HG02610 (cell line): Measurements from ENCODE around the gene SPATA16.

Experiments used
- ATAC-seq: cut with Tn5 transposase; IDR thresholded peaks from one replicate; pipeline ENCODE4 v1.9.1; 2021; ENCODE audit warnings: mild to moderate bottlenecking, moderate library complexity; ENCODE audit not compliant: unreplicated experiment

The SPATA16 gene

DNA sequence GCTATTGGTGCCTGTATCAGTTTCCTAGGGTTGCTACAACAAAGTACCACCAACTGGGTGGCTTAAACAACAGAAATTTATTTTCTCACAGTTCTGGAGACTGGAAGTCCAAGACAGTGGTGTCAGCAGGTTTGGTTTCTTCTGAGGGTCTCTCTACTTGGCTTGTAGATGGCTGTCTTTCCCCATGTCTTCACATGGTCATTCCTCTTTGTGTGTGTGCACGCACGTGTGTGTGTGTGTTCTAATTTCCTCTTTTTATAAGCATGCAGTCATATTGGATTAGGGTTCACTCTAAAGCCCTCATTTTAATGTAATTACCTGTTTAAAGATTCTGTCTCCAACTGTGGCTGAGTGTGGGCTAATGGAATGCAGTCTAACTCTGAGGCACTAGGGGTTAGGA, 182.5 kb downstream of the SPATA16 start:
- no peak for ATAC-seq

DNA sequence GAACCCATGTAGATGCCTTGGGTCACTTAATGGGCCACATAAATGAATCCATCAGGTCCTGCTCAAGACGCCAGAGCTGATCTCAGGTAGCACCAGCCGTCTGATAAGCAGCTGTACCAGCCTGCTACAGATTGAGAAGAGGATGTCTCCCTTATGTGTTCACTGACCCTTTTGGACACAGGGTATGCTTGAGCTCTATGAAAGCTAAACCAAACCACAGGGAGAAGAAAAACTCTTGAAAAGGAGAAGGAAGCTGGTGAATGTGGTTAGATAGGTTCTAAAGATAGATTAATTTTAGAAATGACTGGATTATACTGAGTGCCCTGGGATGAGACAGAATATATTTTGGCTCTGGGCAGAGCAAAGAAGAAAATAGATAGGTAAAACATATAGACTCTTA, 187.5 kb downstream of the SPATA16 start:
- ATAC-seq, result no peak

DNA sequence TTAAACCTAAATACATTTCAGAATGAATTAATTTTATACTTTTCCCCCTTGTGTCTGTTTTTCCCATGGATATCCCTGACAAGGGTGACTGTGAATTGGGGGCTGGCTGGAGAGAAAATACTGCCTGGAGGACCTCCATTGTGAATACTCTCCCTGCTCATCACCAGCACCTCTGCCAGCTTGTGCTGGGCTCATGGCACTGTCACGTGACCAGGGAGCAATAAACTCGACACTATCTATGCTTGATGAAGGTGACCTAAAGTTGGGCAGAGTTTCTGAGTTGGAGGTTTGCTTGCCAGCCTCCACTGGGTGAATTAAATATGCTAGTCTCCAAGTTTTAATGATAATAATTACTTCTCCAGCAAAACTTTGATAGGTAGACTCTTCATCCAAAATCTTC, 189.5 kb downstream of the SPATA16 start:
- no peak for ATAC-seq

DNA sequence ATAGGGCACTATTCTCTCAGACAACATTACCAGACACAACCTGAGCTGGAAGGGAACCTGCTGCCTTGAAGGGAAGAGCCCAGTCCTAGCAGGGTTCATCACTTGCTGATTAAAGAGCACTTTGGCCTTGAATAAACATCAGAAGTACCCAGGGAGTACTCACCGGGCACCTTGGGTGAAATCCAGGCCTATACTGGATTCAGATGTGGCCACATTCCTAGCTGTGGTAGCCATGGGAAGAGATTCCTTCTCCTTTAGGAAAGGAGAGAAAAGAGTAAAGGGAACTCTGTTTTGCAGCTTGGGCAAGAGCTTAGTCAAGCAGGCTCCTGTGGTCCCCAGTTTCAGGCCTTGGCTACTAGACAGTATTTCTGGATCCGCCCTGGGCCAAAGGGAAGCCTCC, 195.0 kb downstream of the SPATA16 start:
- ATAC-seq, result no peak

DNA sequence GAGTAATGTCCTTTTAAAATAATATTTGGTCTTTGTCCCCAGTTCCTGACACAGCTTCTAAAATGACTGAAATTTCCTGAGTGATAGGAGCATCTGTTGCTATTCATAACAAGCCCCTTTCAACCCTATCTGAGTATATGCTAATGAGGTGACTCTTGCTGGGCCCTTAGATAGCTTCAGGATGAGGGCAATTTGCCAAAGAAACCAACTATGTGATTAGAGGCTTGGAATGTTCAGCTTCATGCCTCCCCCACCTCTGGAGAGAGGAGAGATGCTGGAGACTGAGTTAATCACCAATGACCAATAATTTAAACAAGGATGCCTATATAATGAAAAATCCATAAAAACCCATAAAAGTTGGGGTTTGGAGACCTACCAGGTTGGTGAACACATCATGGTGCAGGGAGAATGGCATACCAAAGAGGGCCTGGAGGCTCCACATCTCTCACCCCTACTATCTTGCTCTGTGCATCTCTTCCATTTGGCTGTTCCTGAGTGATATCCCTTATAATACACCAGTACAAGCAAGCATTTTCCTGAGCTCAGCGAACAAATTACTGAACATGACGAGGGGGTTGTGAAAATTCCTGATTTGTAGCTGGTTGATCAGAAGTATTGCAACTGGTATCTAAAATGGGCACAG, 201.3 kb downstream of the SPATA16 start:
- no peak for ATAC-seq

DNA sequence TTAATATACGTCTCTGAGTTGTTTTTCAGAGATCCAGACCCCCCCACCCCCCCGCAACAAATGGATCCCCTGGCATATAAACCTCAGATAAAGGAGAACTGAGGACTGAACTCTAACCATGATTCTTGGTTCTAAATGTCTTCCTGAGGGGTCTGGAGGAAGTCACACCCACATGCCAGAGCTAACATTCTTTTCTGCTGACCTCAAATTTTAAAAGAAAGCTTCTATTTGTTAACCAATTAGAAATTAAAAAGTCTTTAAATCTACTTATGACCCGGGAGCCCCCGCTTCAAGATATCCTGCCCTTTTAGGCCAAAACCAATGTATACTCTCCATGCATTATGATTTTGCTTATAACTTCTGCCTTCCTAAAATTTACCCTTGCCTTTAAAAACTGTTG, 202.2 kb downstream of the SPATA16 start:
- no peak for ATAC-seq

DNA sequence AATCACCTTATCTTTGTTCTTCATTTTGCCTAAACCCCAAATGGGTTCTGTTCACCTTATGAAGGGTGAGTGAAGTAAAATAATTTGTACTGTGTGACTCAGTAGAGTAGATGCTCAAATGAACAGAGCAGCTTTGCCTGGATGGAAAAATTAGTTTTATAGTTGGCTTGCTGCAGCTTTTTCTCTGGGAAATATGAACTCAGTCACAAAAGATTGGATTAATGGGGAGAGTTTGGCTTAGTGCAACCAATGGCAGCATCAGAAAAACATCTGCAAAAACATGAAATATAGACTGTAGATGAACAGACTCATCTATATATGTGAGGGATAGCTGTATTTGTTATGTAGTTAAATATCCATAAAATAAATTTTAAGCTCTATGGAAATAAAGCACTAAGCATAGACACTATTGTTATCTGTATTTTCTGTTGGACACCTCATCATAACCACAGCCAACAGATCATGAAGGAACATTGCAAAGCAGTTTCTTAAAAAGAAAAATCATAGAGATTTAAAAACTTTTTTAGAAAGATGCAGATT, 209.2 kb downstream of the SPATA16 start:
- no peak for ATAC-seq

DNA sequence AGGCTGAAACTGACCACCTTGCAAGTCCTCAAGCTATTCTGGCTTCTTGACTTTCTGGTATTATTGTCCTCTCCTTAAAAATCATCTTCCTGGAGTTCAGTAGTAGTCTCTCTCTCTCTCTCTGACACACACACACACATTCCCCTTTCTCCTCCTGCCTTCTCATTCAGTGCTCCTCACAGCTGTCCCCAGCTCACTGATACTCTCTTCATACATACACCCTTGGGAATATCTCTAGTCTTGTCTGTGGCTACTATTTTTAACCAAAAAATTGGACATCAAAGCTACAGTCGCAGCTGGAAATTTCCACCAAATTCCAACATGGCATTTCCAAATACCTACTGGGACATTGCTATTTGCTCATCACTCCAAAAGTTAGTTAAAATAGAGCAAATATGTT, 211.6 kb downstream of the SPATA16 start:
- no peak for ATAC-seq

DNA sequence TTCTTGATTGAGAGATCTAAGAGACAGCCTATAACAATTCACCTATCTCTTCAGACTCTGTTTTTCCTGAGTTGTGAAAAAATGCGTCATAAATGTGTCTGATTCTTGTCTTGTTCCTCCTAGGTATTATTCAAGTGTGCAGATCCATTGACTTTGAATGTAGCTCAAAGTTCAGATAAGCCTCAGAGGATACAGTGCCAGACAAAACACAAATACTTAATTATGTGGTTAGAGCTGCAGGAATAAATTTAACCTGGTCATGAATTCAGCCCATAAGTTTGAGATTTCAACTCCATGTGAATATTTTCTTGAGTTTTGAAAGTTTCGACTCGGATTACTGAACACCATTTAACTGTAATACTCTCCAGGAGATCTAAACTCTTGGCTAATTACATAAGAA, 216.5 kb downstream of the SPATA16 start:
- no peak for ATAC-seq

DNA sequence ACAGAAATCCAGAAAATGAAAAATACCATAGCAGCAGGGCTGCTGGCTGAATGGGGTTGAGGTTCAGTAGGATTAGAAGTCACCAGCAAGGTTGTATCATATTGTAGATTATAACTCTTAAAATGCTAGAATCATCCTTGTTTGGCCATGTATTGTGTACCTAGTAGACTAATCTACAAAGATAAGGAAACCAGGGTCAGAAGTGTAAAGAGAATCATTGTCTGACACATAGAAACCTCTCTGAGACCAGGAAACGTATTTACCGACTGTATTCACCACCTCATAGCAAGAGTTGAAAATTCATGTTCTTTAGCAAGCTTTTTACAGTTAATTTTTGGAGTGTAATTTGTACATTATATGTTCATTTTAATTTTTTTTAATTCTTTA, 221.7 kb downstream of the SPATA16 start:
- no peak for ATAC-seq

DNA sequence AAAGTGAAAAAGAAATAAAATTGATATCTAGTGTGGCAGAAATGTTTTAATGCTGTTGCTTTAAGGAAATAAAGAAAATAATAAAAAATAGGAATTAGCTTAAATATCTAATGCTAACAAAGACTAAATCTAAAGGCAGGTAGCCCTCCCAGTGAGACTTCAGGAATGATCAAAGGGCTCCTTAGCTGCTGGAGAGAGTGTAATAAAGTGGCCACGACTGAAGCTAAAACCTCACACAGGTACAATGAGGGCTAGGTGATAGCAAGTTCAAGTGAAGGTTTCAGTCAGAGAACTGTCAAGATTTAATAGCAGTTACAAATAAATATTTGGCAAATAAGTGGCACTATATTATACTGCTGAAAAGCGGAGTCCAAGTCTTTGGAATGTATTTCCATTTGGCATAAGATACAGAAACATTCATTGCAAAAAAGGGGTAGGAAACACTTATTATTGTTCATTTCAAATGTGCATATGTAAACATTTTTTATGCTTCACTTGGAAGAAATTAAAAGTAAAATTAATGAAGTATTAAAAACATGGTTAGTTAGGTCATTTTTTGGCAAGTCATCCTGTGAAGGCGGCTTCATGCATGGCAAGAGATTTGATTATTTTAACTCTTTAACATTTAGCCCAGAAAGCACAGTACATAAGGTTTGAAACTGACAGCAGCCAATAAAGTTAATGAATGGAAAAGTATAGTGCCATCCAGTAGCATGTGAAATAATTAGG, 222.3 kb downstream of the SPATA16 start:
- no peak for ATAC-seq

DNA sequence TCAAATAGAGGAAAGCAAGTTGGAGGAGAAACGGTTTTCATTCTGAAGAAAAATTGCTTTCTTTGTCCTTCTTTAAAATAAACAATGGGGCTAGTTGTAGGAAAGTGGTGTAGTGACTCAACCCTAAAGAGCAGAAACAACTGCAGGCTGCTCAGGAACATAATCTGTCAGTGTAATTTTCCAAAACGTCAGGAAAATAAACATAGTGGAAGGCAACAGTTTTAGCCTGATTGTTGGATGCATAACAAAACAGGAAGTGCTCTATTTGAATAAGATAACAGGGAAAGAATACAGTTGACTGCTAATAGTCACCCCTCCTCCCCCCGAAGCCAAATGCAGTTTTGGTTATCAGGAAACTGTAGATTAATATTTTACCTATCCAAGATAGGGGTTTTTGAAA, 222.9 kb downstream of the SPATA16 start:
- no peak for ATAC-seq

DNA sequence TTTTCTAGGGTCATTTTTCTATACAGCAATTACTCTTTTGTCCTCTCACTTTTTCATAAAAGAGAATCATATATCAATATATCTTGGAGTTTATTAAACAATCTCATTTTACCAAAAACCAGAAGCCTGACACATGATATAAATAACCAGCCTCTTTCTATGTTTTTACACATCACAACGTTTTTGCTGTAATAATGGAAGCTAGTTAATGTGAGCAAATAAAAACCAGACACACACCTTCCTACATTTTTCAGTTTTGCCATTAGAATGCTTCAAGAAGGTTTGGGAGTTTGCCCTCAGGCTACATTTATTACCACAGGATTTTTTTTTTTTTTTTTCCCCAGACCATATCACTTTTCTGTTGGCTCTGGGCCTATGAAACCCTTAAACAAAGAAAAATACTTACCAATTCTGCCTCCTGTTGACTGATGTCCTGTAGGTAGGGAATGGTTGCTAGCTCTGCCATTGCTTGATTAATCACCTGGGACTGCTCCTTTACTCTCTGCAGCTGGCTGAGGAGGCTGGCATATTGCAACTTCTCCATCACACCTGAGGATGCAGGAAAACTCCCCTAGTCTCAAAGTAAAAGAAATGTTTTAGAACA, 225.0 kb downstream of the SPATA16 start:
- no peak for ATAC-seq

DNA sequence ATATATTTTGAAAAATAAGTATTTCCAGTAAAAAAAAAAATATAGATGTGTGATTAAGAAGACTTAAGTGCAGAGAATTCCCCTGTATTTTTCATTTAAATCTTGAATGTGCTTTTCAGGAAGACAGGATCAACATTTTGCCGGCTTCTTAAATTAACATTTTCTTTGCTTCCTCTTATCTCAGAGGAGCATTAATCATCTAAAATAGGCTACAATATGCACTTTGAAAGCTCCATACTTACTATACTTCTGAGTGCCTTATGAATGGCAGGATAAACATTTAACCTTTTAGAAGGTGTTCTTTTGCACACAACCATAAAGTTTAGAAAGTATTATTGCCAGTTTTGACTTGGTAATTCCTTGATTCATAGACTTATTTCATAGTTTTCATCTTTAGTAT, 226.2 kb downstream of the SPATA16 start:
- ATAC-seq, result no peak

DNA sequence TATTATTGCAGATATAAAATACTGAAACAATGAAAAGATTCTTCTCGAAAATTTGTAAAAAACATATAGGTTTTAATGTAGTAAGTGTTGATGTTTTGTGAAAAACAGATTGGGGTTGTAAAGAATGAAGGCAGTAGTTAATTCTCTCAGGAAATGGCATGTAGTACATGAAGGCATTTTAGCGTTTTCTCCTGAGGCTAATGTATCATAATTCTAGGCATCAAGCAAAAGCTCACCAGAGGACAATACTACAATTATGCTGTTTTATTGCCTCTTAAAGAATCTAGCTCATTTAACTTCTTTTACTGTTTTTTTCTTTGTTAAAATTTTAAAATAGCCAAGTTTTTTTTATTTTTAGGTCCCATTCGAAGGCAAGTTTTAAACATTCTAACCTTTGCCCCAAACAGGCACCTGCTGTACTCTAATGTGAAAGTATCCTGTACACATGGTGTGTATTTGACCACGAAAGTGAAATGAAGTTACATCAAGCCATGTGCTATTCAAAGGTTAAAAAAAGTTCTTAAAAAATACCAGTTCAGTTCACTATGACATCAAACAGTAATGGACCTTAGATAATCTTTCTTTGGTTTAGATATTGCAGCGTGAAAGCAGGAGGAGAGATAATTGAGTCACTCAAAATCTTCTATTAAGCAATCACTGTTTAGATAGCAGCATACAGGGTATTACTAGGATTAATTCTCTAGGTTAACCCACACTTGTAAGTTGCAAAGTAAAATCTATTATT, 227.0 kb downstream of the SPATA16 start:
- no peak for ATAC-seq

DNA sequence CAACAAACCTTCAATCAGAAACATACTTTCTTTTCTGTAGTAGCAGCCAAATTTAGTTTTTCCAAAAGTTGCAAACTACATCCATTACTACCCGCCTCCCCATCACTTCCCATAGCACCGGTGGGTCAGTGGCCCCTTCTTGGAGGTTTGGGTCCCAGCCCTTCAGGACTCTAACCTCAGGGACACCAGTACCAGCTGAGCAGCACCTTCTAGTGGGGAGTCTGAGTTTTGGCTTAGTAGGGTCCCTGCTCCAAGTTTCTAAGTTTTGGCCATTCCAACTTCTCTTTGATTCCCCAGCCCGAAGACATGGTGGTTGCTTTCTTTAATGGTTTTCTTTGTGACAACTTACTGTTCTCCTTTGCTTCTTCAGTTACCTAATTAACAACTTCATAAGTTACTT, 229.9 kb downstream of the SPATA16 start:
- no peak for ATAC-seq

DNA sequence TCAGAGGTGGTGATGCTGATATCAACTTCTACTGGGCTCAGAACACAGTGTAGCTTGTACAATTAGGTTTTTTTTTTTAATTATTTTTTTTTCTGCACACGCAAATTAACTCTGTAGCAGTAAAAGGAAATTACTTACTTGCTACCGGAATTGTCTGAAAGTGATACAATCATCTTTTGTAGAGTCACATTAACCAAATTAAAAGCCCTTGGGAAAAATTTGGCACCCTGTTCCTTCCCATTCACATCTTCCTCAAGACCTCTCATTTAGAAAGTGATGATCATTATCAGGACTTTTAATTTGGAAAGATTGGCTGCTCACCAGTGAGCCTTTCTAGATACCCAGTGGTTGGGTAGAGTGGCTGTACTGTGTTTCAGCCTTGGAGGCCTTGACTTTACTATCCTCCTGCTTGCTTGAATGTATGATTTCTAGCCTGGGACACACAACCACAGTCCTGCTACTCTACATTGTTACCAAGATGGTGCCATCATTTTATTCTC, 232.2 kb downstream of the SPATA16 start:
- no peak for ATAC-seq

DNA sequence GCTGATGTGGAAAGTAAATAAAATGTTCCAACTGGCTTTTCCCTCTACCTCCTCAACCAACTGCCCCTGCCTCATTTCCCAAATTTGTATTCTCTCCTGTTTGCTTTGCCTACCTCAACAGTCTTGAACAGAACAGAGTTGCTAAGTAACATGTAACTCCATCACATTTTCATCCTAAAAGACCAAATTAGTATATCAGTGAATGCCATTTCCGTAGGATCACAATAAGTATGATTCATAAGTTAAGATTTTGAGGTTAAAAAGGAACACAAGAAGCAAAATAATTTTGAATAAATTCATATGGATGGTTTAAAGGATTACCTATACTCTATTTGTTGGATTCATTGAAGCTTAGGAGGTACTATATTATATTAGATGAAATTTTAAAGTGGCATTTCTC, 235.6 kb downstream of the SPATA16 start:
- no peak for ATAC-seq

DNA sequence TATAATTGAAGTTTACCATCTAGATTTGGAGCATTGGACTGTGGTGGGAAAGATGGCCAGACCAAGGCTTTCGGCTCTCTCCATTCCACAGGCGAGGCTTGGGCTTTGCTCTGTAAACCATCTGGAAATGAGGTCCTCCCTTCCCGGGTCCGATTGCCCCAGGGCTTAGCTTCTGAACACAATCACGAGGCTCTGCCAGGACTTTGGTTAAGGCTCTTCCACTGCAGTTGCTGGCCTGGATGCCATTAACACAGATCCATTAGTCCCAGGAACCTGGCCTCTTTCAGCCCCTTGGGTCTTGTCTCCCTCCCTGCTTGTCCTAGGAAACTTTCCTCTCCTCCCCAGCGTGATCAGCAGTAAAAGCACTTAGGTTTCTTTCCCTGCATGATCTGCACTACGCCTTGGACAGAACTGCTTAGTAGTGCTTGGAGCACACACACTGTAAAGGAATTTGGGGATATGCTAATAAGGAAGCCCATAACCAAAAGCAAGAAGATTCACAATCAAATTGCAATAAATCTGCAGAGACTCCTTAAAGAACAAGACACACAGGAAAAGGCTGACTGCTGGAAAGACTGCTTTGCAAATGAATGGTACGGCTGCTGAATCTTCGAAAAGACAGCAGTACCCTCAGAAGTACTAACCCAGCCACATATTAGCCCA, 236.2 kb downstream of the SPATA16 start:
- no peak for ATAC-seq

DNA sequence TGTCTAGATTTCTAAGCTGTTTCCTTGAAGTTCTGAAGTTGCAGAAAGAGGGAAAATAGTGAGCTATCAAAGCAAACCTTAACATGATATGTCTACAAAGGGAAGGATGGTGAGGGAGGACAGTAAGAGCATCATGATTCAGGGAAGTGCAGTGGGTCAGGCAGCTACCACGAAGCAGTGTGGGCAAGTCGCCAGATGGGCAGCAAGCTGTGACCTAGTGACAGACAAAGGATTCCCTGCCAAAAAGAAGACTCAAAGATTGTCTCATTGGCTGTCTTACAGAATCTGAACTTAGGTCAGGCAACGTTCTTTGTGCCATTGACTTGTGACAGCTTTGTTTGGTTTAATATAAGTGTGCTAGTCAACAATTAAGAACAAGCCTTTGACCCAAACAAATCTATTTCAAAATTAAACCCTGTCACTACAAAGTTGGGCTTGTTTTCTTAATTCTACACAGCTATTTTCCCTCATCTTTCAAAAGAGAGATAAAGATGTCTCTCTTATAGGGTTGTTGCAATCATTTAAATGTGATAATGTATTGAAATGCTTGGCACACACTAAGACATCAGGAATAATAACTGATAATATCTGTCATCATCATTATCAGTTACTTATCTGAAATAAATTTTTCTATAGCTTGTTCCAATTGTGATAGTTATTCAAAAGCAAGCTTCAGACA, 237.3 kb downstream of the SPATA16 start:
- ATAC-seq, result no peak
